Type B pancreatic cell (in vitro differentiated cells): ENCODE data around the gene NUBP1. TPM values are rescaled to one million over a fixed set of nuclear protein-coding genes. Genes with fewer than 3 reads are reported as not detected.

Experiments used
- DNase-seq: peaks from one replicate; pipeline ENCODE4 v3.0.0; 2021; ENCODE audit warnings: mixed read lengths; ENCODE audit not compliant: unreplicated experiment; ENCODE audit errors: extremely low spot score
- H3K27ac Mint-ChIP-seq: 2 replicates; pipeline ENCODE4 v1.8.0; 2021; ENCODE audit warnings: mild to moderate bottlenecking, mixed read lengths
- H3K27me3 Mint-ChIP-seq: 2 replicates; pipeline ENCODE4 v1.8.0; 2021; ENCODE audit warnings: mixed read lengths
- H3K36me3 Mint-ChIP-seq: 2 replicates; pipeline ENCODE4 v1.8.0; 2021; ENCODE audit warnings: mixed read lengths
- H3K4me1 Mint-ChIP-seq: one replicate; pipeline ENCODE4 v1.8.0; 2021; ENCODE audit warnings: mixed read lengths; ENCODE audit not compliant: unreplicated experiment
- H3K4me3 Mint-ChIP-seq: 2 replicates; pipeline ENCODE4 v1.8.0; 2021; ENCODE audit warnings: mild to moderate bottlenecking, mixed read lengths
- H3K9me3 Mint-ChIP-seq: 2 replicates; pipeline ENCODE4 v1.8.0; 2021; ENCODE audit warnings: mixed read lengths
- total RNA-seq: library from RNA; stranded (reverse); gene quantifications from 2 replicates; pipeline ENCODE4 v1.2.1, GENCODE V29; 2021; ENCODE audit warnings: low replicate concordance
- TF ChIP-seq, protein P1 (sequence below): fragments of 200-600 bp; sonication (generic); conservative IDR thresholded peaks from 2 replicates; pipeline ENCODE4 v1.5.0; 2021; ENCODE audit warnings: antibody characterized with exemption, mild to moderate bottlenecking

The NUBP1 gene
- total RNA-seq, 1 donor from 2014 or later: 24.1 TPM

DNA sequence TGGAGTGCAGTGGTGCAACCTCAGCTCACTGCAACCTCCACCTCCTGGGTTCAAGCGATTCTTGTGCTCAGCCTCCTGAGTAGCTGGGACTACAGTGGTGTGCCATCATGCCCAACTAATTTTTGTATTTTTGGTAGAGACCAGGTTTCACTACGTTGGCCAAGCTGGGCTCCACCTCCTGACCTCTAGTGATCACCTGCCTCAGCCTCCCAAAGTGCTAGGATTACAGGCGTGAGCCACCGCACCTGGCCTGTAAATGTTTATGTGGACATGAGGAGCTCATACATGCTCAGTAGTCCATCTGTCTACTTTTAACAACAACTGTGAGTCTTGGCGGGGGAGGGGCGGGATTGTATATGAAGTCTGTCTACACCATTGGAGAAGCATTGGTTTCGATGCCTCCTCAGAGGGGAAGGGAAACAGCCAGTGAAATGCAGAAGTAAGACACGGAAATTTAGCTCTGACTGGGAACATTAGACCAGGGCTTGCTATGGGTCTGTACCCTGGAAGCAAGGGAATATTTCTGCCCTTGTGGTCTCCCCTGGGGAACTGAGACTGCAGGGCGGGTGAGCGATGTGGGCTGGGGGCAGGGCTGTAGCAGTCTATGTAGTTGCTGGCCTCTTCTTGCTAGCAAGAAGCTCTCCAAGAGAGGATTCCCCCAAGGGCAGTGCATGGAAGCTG, 9.3 kb downstream of the NUBP1 start:
- no peak for DNase-seq
- no peak overlapping the region for H3K27ac Mint-ChIP-seq
- no peaks in the 10 kb centered on the region for H3K27me3 Mint-ChIP-seq
- H3K9me3 Mint-ChIP-seq: no peaks in the 10 kb centered on the region
- no peak overlapping the region for H3K4me3 Mint-ChIP-seq
- TF ChIP-seq, protein P1, sequence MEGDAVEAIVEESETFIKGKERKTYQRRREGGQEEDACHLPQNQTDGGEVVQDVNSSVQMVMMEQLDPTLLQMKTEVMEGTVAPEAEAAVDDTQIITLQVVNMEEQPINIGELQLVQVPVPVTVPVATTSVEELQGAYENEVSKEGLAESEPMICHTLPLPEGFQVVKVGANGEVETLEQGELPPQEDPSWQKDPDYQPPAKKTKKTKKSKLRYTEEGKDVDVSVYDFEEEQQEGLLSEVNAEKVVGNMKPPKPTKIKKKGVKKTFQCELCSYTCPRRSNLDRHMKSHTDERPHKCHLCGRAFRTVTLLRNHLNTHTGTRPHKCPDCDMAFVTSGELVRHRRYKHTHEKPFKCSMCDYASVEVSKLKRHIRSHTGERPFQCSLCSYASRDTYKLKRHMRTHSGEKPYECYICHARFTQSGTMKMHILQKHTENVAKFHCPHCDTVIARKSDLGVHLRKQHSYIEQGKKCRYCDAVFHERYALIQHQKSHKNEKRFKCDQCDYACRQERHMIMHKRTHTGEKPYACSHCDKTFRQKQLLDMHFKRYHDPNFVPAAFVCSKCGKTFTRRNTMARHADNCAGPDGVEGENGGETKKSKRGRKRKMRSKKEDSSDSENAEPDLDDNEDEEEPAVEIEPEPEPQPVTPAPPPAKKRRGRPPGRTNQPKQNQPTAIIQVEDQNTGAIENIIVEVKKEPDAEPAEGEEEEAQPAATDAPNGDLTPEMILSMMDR: no peak
- H3K36me3 Mint-ChIP-seq: peaks cover 9% of the 10 kb centered on the region
- no peaks in the 10 kb centered on the region for H3K4me1 Mint-ChIP-seq

GRCh38 chr16:10753670-10754069, 10.0 kb downstream of the NUBP1 start:
- no peaks in the 10 kb centered on the region for H3K9me3 Mint-ChIP-seq
- H3K4me3 Mint-ChIP-seq: no peak overlapping the region
- H3K27ac Mint-ChIP-seq: no peak overlapping the region
- H3K27me3 Mint-ChIP-seq: no peaks in the 10 kb centered on the region
- H3K36me3 Mint-ChIP-seq: peaks cover 9% of the 10 kb centered on the region
- no peaks in the 10 kb centered on the region for H3K4me1 Mint-ChIP-seq
- TF ChIP-seq, protein P1: no peak
- DNase-seq: no peak

GRCh38 chr16:10754941-10755340, 11.3 kb downstream of the NUBP1 start:
- H3K4me1 Mint-ChIP-seq: no peaks in the 10 kb centered on the region
- no peak overlapping the region for H3K4me3 Mint-ChIP-seq
- TF ChIP-seq, protein P1: no peak
- no peak for DNase-seq
- H3K9me3 Mint-ChIP-seq: no peaks in the 10 kb centered on the region
- no peaks in the 10 kb centered on the region for H3K27me3 Mint-ChIP-seq
- no peak overlapping the region for H3K27ac Mint-ChIP-seq
- peaks cover 15% of the 10 kb centered on the region for H3K36me3 Mint-ChIP-seq

DNA sequence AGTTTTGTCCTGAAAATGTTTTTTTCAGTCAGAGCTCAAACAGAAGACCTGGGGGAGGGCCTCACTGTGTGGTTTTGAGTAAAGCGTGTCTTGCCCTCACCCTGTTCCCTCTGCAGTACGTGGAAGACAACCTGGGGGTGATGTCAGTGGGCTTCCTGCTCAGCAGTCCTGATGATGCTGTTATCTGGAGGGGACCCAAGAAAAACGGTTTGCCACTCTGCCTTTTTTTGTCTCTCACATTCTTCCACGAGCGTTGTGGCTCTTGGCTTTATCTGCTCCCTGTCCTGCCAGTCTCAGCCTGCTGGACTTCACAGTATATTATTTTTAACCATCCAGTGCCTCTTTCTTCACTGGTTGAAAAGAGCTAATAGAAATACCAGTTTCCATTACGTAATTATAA, 12.9 kb downstream of the NUBP1 start:
- DNase-seq: no peak
- H3K4me3 Mint-ChIP-seq: no peak overlapping the region
- no peaks in the 10 kb centered on the region for H3K4me1 Mint-ChIP-seq
- H3K9me3 Mint-ChIP-seq: no peaks in the 10 kb centered on the region
- peaks cover 23% of the 10 kb centered on the region for H3K36me3 Mint-ChIP-seq
- TF ChIP-seq, protein P1: no peak
- H3K27ac Mint-ChIP-seq: no peak overlapping the region
- H3K27me3 Mint-ChIP-seq: no peaks in the 10 kb centered on the region

DNA sequence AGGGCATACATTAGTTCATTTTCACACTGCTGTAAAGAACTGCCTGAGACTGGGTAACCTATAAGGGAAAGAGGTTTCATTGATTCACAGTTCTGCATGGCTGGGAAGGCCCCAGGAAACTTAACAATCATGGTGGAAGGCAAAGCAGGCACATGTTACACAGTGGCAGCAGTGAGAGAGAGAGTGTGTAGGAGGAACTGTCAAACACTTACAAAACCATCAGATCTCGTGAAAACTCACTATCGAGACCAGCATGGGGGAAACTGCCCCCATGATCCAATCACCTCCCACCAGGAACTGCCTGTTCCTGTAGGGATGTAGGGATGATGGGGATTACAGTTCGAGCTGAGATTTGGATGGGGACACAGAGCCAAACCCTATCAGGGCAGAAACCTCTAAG, 17.2 kb downstream of the NUBP1 start:
- TF ChIP-seq, protein P1: no peak
- no peak overlapping the region for H3K27ac Mint-ChIP-seq
- no peaks in the 10 kb centered on the region for H3K9me3 Mint-ChIP-seq
- peaks cover 31% of the 10 kb centered on the region for H3K36me3 Mint-ChIP-seq
- no peak overlapping the region for H3K4me3 Mint-ChIP-seq
- no peak for DNase-seq
- no peaks in the 10 kb centered on the region for H3K4me1 Mint-ChIP-seq
- H3K27me3 Mint-ChIP-seq: no peaks in the 10 kb centered on the region

DNA sequence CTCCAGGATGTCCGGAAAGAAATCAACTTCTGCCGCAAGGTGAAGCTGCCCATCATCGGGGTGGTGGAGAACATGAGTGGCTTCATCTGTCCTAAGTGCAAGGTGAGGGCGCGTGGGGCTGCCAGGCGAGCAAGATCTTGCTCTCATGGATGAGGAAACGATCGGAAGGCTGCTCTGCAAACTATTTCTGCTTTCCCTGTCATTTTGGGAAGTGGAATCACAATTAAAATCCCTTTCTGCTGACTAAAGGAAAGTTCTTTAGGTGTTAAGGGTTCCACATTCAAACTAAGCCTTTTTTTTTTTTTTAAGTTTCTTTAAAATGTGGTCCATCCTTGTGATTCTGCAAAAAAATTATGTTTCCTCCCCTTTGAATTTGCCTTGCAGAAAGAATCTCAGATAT, 17.7 kb downstream of the NUBP1 start:
- no peak overlapping the region for H3K27ac Mint-ChIP-seq
- no peak for DNase-seq
- H3K27me3 Mint-ChIP-seq: no peaks in the 10 kb centered on the region
- no peaks in the 10 kb centered on the region for H3K4me1 Mint-ChIP-seq
- no peaks in the 10 kb centered on the region for H3K9me3 Mint-ChIP-seq
- H3K36me3 Mint-ChIP-seq: peaks cover 34% of the 10 kb centered on the region
- no peak overlapping the region for H3K4me3 Mint-ChIP-seq
- TF ChIP-seq, protein P1: no peak
